SK-N-SH treated with all-trans-retinoic acid at 6 μM for 48 hours (cell line): ENCODE results near the gene BRD4.

Experiments
- ISL1 ChIP-seq: fragments of 250-450 bp; sonication (Bioruptor Pico); IDR thresholded peaks from 2 replicates; pipeline ENCODE4 v2.1.2; 2022; ENCODE audit warnings: mild to moderate bottlenecking, moderate library complexity
- TF ChIP-seq, protein P1 (sequence below): fragments of 250-450 bp; sonication (Bioruptor Pico); IDR thresholded peaks from 2 replicates; pipeline ENCODE4 v1.5.1; 2020; ENCODE audit warnings: low read depth, mild to moderate bottlenecking, moderate library complexity
- TF ChIP-seq, protein P2 (sequence below): fragments of 250-450 bp; sonication (Bioruptor Pico); IDR thresholded peaks from 2 replicates; pipeline ENCODE4 v1.5.1; 2021; ENCODE audit warnings: mild to moderate bottlenecking, moderate library complexity

- TF ChIP-seq ISL1 (CRISPR knock-in tag): no peak
- TF ChIP-seq, protein P1, sequence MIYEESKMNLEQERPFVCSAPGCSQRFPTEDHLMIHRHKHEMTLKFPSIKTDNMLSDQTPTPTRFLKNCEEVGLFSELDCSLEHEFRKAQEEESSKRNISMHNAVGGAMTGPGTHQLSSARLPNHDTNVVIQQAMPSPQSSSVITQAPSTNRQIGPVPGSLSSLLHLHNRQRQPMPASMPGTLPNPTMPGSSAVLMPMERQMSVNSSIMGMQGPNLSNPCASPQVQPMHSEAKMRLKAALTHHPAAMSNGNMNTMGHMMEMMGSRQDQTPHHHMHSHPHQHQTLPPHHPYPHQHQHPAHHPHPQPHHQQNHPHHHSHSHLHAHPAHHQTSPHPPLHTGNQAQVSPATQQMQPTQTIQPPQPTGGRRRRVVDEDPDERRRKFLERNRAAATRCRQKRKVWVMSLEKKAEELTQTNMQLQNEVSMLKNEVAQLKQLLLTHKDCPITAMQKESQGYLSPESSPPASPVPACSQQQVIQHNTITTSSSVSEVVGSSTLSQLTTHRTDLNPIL: no peak
- TF ChIP-seq, protein P2, sequence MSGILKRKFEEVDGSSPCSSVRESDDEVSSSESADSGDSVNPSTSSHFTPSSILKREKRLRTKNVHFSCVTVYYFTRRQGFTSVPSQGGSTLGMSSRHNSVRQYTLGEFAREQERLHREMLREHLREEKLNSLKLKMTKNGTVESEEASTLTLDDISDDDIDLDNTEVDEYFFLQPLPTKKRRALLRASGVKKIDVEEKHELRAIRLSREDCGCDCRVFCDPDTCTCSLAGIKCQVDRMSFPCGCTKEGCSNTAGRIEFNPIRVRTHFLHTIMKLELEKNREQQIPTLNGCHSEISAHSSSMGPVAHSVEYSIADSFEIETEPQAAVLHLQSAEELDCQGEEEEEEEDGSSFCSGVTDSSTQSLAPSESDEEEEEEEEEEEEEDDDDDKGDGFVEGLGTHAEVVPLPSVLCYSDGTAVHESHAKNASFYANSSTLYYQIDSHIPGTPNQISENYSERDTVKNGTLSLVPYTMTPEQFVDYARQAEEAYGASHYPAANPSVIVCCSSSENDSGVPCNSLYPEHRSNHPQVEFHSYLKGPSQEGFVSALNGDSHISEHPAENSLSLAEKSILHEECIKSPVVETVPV (CRISPR knock-in tag): no peak
Measured at GRCh38 chr19:15371786-15372380, 39.5 kb upstream of the BRD4 start.
